Superior temporal gyrus (tissue), 1 donor: Measurements from ENCODE around the gene LMO1.

Experiments
- DNase-seq: peaks from one replicate; pipeline ENCODE4 v3.0.0-alpha.2; 2016; ENCODE audit errors: extremely low spot score

LMO1 gene

DNA sequence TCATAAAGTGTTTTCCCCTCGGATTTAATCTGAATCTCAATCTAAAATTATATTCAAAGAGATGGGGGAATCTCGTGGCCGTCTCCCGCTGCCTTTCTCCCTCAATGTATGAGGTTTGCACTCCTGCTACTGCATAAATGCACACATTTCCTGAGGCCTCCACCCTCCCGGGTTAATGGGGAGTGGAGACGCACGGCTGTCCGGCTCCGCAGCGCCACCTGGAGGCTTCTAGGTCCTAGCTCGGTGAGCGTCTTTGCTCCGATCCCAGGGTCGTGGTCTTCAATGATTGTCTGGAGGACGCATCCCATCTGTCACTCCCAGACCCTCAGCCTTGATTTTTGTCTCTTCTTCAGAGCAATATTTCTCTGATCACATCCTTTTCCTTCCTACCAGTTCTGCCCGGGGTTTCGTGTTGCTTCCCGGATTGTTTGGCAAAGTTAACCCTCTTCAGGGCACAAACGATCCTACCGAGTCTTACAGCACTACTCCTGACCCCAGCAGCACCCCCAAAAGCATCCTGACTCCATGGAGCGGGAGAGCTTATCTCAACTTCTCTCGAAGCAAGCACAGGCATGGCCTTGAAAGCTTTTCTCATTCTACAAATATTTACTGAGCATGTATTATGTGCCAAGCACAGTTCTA is at the start of gene LMO1:
TSS of gene LMO1 (minus strand) at position 110 of the 642 bp plus-strand sequence. CDS start 516 bp downstream, outside the sequence.
- DNase-seq: peak; percentile 88

DNA sequence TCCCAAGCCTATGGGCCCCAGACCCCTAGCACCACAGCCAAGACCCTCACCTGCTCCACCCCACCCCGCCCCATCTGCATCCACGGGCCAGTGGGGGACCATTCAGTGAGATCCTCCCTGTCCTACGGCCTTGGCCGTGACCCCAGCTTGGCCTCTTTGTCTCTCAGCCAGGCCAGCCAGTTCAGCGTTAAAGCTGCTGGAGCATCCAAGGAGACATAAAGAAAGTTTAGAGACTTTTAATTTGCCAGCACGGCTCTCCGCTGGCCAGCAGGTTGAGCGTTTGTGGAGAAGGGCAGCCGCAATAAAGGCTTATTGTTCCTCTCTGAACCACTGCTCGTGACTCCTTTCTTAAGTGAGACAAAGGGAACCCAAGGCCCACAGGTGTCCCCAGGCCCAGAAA is 49.3 kb upstream of the LMO1 start:
- DNase-seq: no peak

DNA sequence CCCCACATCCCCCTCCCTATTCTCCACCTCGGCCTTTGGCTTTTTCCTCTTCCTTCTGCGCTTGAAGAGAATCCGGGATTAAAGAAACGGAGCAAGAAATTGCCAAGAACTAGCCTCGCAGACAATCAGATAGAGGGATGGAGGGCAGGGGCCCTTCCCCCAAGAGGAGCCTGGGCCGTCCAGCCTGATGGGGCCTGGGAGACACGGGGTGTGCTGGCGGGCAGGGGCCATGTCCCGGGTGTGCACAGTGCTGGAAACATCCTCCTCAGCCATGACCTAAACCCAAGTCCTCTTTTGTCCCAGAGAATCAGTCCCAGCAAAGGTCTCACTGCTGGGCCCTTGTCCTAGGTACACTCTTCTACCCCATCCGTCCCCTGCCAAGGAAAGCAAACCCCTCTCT is 47.7 kb upstream of the LMO1 start:
- no peak for DNase-seq

DNA sequence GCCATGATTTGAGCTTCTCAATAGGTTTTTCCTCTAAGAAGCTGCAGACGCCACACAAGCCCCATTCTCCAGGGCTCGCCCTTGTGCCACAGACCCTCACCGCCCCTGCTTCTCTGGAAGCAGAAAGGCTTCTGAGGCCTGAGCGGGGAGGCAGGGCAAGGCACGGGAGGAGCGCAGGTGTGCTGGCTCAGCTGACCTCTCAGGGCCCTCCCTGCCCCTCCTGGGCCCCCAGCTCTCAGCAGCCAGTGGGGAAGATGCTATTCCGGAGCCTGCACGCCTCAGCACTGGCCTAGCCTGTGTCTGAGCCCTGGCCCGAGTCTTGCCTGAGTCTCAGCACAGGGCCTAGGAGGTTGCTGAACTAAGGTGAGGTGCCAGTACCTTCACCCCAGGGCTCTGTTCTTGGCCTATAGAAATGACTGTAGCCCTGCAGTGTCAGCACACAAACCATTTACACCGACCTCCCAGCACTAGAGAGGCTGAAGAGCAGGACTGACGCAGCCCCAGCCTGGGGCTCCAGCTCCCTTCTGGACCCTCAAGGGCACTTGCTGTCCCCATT is 47.1 kb upstream of the LMO1 start:
- DNase-seq: no peak

DNA sequence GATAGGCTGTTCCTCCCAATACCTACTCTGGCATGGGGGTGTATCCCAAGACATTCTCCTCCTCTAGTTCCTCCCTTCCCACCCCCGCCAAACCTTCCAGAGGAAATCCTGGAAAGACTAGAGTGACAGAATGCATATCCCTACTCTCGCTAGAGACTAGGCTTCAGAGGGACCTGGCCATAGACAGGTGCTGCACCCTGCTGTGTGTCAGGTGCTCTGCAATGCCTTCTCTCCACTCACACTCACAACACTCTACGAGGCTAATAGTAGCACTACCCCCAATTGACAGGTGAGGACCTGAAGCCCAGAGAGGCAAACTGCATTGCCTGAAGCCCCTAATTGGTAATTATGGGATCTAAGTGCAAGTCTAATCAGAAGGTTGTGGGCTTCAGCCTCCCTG is 46.2 kb upstream of the LMO1 start:
- DNase-seq: no peak

DNA sequence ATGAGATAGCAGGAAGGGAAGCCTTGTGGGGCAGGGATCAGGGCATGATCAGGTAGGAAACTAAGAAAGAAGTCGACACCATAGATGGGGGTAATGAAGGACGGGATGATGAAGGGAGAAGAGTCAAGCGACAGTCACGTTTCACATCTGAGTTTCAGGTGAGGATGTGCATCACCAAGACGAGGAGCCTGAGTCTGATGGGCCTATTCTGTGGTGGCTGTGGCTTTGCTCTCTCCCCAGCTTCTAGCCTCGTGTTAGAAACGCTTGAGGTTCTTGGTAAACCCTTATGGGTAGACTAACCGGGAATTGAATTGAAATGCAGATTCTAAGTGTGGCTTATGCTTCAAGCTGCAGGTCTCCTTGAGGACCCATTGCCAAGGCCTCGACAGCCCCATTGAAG is 45.6 kb upstream of the LMO1 start:
- no peak for DNase-seq

DNA sequence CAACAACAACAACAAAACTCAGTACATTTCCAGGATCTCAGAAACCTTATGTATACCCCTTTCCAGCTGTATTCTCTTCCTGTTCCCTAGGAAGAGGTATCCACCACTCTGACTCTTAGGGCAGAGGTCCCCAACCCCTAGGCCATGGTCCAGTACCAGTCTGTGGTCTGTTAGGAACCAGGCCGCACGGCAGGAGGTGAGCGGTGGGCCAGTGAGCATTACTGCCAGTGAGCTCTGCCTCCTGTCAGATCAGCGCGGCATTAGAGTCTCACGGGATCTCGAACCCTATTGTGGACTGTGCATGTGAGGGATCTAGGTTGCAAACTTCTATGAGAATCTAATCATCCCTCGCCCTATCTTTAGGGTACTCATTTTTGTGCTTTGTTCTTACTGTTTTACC is 43.9 kb upstream of the LMO1 start:
- DNase-seq: no peak

DNA sequence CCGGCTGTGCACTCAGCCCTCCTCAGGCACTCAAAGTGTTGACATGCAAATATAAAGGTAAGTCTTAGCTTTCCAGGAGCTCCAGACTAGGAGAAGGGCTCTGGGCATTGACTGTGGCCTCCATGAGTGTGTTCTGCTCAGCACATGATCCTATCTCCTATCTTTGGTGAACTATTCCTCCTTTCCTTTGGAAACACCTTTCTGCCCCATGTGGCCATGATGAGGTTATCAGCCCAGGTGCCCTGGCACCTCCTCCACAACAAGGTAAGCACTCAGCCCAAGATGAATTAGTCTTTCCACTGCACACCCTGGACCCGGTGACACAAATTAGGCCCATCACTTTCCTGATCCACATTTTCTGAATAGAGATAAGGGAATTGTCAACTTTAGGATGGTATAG is 37.9 kb upstream of the LMO1 start:
- DNase-seq: no peak

DNA sequence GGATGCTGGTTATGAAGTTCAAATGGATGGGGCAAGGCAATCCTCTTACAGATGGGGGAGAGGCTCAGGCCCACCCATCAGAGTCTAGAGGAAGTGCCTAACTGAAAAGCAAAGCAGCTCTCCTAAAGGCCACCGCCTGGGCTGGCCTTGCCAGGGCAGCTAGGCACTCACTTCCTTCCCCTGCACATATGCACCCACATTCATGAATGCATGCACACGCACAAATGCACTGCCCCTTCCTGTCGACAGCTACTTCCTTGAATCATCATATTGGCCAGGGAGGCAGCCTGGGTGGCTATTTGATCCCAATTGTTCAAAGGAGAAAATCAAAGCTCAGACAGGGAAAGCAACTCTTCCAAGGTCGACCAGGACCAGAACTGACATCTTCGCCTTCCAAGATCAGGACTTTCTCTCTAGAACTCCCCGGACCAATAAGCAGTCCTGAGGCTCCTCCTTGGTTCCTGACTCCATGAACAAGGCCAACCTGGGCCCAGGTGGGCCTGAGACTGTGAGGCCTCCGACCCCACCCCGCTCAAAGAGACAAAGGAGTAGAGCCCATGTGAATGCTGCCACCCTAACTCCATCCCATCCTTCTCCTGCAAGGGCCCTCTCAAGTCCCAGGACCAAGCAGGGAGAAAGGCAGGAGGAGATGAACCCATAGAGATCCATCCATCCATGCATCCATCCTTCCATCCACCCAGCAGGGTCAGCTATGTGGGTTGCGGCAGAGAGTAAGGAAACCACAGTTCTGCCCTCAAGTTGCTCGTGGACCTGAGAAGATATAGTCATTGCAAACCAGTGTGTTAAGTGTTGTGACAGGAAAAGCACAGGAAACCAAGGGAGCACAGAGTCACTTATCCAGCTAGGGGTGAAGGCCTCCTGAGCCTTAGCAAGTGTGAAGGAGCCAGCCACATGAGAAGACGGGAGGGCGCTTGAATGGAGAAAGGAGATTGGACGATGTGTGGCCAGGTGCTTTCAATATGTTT is 35.4 kb upstream of the LMO1 start:
- no peak for DNase-seq

DNA sequence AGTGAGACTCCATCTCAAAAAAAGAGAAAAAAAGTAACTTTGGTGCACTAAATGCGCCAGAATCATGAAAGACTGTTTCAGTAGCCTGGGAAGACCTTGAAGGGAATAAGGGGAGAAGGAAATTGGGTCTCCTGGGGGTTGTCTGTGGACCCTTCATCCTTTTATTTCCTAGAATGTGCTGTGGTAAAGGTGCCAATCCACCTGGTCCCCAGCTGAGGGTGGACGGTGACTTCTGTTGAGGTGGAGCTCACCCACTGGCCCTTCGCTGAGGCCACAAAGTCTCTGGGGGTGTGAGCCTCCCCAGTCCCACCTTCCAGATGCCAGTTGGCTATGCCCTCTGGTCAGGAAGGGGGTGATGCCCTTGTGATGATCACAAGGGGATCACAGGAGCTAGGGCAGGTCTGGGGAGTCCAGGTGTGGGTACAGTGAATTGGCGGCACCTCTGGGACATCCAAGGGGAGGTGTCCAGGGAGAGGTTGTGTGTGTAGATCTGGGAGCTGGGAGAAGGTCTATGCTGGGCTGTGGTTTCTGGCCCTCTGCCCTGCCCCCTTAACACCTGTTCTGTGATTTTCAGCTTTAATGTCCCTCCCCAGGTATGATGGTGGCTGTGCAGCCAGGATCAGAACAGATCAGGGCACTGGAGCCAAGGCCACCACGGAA is 34.2 kb upstream of the LMO1 start:
- no peak for DNase-seq

DNA sequence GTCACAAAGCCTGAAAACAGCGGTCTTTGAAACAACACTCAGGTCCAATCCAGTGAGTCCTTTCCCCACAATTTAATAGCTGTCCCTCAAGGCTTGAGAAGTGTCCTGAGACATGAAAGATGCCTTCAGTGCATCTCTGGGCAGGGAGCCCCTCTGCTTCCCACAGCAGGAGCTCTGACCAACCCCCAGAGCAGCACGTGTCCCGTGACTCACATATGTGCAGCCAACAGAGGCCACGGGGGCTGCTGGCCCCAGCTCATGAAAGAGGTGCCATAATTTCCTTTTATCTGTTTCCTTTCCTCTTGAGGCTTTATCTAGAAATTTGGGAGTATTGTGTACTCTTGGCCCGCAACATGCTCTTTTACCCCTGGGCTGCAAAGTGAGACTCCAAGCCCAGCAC is 33.2 kb upstream of the LMO1 start:
- no peak for DNase-seq

DNA sequence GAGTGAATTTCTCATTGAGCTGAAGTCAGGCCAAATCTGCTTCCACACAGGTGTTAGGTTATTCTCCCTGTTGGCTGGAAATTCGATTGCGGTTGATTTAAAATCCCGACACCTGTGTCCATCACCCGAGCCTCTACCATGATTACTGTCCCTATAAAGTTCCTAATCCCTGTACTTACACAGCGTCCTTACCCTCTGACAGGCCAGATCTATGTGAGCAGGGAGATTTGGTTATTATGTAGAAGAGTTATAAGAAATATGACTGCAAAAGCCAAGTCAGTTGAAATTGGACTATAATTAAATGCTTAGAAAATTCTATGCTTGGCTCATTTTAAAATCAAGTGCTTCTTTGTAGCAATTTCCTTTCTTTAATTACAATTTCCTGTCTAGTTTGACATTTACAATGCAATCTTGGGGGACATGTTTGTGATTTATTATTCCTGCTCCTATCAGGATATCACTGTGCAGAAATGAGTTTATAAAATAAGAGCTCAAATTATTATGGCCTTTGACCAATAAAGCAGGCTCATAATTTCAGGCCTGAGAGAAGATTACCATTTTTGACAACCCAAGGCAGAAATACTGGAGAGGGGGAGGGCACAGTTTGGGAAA is 32.5 kb upstream of the LMO1 start:
- DNase-seq: no peak

DNA sequence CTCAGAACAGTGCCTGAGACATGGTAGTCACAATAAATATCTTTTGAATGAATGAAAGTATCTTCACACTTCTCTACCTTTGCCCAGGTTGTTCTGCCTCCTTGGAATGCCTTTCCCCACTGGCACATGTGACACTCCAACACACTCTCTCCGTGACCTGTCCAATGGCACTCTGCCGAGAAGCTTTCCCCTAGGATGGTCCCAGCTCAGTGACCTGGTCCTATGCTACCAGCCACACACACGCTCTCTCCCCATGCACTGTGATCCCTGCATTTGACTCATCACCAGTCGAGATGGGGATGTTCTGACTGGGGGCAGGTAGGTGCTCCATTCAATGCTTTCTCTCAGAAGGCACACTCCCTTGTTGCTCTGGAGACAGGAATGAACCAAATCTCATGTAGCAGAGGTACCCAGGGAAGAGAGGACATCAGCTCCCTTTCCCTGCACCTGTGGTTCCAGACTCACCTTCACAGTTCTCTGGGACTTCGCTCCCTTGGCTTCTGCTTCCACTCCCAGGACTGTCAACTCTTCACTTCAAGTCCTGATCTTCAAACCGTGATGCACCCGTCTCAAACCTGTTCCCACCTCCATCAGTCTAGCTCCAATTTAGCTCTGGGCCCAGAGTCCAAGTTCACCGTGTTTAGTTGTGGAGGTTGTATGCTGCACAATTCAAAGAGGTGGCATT is 30.7 kb upstream of the LMO1 start:
- no peak for DNase-seq

DNA sequence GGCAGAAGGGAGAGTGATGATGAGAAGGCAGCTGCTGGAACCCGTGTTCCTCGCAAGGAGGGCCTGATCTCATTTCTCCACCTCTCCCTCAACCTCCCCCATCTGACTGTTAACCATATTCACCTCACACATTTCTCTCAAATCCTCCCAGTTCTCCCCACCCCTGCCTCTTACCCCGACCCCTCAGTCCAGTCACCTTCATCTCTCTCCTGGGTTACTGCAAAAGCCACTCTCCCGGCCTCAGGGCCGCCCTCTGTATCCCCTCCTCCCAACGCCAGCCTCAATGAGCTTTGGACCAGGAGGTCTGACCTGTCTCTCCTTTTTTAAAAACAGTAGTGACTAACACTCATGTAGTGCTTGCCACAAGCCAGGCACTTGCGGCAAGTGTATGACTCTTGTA is 29.5 kb upstream of the LMO1 start:
- no peak for DNase-seq

DNA sequence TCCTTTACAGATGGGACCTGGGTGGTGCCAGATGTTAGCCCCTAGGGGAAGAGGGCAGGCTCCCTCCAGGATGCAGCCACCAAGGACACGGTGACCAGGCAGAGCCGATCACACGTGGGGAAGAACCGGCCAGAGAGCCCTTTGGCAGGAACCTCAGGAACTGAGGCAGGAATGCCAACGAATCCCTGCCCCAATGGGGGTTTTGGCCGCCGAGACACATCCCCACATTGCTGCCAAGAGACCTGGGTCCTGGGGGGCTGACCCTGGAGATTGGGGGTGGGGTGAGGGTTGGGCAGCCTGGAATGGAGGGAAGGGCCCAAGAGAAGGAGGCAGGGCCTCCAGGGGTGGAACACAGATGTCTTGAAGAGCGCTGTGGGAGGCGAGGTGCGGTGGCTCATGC is 28.7 kb upstream of the LMO1 start:
- DNase-seq: no peak

DNA sequence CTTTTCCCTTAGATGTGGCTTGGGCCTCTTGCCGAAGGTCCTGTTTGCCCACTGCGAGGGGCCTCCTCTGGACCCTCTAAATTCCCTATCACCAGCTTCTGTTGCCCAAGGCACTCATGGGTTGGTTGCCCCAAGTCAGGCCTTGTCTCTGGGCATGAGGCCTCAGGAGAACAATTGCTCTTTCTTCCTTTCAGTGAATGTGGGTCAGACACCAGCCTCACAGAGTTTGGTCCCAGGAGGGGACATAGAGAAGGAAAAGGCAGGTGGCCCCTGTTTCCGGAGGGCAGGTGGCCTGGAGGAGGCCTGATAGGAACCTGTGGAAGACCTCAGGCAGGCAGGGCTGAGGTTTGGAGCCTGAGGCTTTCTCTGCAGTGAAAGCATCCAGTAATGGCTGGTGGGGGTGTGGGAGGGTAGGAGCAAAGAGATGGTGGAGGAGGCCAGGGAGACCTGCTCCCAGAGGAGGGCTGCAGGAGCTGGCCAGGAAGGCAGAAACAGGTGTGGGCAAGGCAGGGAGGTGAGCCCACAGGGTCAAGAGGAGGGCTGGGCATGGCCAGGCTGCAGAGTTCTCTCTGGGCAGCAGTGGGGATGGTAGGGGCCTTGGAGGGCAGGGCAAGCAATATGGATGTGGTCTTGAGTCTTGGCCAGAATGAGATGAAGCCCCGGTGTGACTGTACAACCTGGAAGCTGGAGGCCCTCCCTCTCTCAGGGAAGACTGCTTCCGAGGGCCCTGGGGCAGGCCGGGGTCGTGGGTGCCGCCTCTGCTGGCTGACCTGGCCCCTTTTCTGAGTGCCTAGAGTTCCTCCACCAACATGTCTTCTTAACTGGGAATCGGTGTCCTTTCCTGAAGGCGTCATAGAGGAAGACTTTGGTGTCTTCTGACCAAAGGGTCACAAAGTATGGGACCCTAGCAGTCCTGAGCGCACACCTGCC is 28.0 kb upstream of the LMO1 start:
- peak; percentile 15 for DNase-seq

DNA sequence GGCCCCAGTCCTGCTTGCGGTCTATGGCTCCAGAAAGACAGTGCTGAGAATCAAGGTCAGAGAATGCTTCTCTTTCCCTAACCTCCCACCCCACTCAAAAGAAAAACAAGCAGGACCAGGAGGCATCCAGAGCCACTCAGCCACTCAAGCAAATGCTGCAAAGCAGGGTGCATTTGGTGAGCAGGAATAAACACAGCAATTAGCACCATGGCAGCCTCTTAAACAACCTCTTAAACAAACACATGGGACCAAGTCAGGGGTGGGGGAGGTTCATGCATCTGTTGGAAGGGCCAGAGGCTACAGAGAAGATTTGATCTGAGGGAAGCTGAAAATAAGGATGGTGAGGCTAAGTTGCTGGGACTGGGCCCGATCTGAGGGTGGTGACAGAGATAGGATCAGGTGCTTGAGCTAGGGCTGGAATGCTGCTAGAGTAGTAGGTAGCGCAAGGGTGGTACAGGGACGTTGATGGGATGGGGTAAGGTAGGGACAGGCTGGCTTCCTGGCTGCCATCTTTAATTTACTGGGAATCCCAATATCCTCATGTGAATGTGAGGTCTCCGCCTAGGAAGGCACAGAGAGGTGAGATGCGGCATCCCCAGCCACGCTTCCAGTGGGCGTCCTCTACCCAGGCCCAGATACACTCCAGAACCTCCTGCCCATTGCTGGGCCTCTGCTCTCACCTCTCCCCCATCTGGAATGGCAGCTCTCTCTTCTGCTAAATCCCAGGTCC is 26.6 kb upstream of the LMO1 start:
- DNase-seq: no peak

DNA sequence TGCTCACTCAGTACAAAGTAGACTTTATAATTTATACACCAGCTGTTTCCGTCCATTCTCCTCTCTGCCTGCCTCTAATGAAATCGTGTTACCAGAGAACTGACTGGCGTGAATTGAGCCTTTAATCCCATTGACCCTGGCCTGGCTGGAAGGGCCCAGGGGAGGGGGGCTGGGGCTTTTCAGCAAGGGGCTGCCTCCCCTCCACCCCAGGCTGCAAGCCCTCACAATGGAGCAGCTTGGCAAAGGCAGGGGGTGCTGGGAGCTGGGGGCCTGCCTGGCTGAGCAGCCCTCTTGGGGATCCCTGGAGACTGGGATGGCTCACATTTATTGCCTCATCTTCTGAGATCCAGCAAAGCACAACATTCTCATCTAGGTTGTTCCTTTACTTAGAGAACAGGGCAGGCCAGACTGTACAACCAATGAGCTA is 25.8 kb upstream of the LMO1 start:
- DNase-seq: no peak

DNA sequence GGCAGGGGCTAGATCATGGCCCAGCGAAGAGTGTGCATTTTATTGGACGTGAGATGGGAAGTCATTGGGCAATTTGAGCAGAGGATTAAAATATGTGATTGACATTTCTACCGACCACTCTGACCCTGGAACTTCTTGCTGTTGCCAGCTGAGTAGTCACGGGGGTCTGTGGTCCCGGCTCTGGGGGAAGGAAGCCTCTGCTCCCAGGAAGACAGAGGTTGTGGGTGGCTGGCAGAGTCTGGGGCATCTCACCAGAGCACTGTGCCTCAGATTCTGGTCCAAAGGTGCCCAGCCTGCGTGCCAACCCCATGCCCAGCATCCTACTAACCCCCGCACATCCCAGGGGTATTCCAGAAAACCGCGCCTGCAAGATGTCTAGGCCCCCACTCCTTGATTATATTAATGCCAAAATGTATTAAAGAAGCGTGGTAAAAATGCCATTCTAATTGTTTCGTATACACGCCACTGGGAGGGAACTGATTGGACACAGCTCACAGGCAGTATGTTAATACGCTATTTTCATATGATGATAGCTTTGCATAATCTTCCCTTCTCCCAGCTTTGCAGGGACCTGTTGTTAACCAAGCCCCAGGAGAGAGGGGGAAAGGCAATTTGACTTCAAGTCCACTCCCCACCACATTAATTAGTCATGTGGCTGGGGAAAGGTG is 25.3 kb upstream of the LMO1 start:
- no peak for DNase-seq
